ENCODE results near the gene VPS13A. TPM values are rescaled to one million over a fixed set of nuclear protein-coding genes. Genes with fewer than 3 reads are reported as not detected.

Gene VPS13A
- 10.3 and 17.2 TPM in 2 replicates for total RNA-seq

DNA sequence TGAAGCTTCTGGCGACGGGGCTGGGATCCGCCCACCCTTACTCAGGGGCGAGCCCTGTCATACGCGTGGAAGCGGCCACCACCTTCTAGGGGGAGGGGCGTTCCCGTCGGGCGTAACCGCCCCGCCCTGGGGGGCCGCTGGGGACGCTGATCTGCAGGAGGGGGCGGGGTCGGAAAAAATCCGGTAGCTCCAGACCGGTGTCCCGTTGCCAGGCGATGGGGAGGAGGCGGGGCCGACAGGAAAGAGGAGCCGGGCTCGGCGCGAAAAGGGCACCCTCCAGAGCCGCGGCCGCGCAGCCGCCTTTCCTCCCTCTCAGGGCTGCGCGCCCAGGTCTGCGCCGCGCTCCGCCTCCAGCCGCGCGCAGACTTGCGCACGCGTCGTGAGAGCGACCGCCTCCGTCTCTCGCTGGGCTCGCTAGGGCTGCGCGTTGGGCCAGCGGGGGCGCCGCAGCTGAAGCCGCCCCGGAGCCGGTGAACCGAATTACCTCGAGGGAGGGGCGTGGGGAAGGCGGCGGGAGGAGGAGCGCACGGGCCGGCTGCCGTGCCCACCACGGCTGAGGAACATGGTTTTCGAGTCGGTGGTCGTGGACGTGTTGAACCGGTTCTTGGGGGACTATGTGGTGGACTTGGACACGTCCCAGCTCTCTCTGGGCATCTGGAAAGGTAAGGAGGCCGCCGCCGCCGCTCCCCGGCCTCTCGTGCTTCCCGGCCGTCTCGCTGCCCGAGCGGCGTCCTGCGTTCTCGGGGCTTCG is at the start of gene VPS13A:
VPS13A (plus strand) TSS at position 392 of the 751 bp plus-strand sequence; CDS start at position 563, 171 bp downstream.

Other genes starting within 250 kb of the VPS13A start
- not detected in 2 replicates for gene FOXB2, start 157.9 kb upstream of the VPS13A start, total RNA-seq